Left lung (tissue), 10 donors: Measurements from ENCODE around the gene PTGDR. TPM values are rescaled to one million over a fixed set of nuclear protein-coding genes. Genes with fewer than 3 reads are reported as not detected.

ENCODE experiments used
- ATAC-seq: fragments of 200-7000 bp; cut with Tn5 transposase; one replicate; pipeline ENCODE4 v1.9.1; 2020; ENCODE audit warnings: moderate library complexity
- DNase-seq, 4 donors: peaks; one replicate each; pipeline ENCODE4 v3.0.0-alpha.2; 2013 to 2020
- H3K27ac ChIP-seq, 2 donors: fragments of 200-600 bp; sonication (generic) in 1 of 2; one replicate each; pipeline versions ENCODE4 v1.5.0 to v1.8.0; 2020 to 2021
- H3K27me3 ChIP-seq, 2 donors: fragments of 200-600 bp; sonication (generic) in 1 of 2; one replicate each; pipeline versions ENCODE4 v1.5.0 to v1.8.0; 2020 to 2021
- H3K36me3 ChIP-seq, 2 donors: fragments of 200-600 bp; sonication (generic) in 1 of 2; one replicate each; pipeline versions ENCODE4 v1.5.0 to v1.8.0; 2020 to 2021
- H3K4me1 ChIP-seq, 2 donors: fragments of 200-600 bp; one replicate each; pipeline ENCODE4 v1.8.0; 2021
- H3K4me3 ChIP-seq, 2 donors: fragments of 200-600 bp; sonication (generic) in 1 of 2; one replicate each; pipeline versions ENCODE4 v1.5.0 to v1.8.0; 2020 to 2021; ENCODE audit warnings: mild to moderate bottlenecking in 1 of 2
- H3K9me3 ChIP-seq, 2 donors: fragments of 200-600 bp; sonication (generic) in 1 of 2; one replicate each; pipeline versions ENCODE4 v1.5.0 to v1.8.0; 2020 to 2021
- intact Hi-C, 2 donors: fragments of 100-400 bp; cut with DNase I; formaldehyde crosslinking; loops; one replicate each; pipeline versions ENCODE4 v1.11.2 to v1.14.2; 2022
- polyA plus RNA-seq, 6 donors: library from polyadenylated mRNA; unstranded; fragments of 120-200 nt; gene quantifications; one replicate each; pipeline ENCODE4 v1.2.1, GENCODE V29; 2013; ENCODE audit not compliant: insufficient read length in 6 of 6
- total RNA-seq, 2 donors: library from RNA; stranded (reverse); fragmentation: NEBNext Ultra II Directional; extraction: Animal tissue kit (Norgen Biotek cat#: 25700); gene quantifications; one replicate each; pipeline ENCODE4 v1.2.1, GENCODE V29; 2021
- TF ChIP-seq, protein P1 (sequence below), 2 donors: fragments of 200-600 bp; sonication (generic) in 1 of 2; IDR thresholded peaks; one replicate each; pipeline versions ENCODE4 v1.5.0 to v1.8.0; 2021; ENCODE audit warnings: antibody characterized with exemption in 2 of 2
- donor health status: DM: no; HTN: yes; CAD: no.
- donor health status: DM: no; HTN: no; CAD: no.

PTGDR gene
- total and polyA plus RNA-seq, 8 donors: 0.11 to 0.97 (median 0.38) TPM

DNA sequence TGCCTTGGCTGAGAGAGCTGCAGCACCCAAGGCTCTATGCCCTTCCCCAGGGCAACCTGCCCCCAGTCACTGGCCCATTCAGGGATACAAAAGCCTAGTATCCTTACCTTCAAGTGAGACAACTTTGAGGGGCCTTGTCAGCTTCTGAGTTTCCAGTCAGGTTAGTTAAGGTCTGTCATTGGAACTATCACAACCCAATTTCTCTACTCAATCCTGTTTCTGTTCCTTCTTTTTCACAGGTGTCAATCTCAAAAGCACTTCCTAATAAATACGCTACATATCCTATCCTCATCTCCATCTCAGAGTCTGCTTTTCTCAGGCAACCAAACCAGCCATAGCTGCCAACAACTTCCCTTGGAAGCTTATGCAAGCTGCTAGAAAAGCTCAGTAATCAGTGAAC lies 4.9 kb upstream of the PTGDR start:
- Histone ChIP-seq H3K4me1 (peaks cover 0 to 13% of the 10 kb centered on the region in 2 donors), H3K36me3 (no peaks in the 10 kb centered on the region), H3K4me3 (no peak overlapping the region), H3K27ac (no peak overlapping the region), H3K9me3 (no peaks in the 10 kb centered on the region), H3K27me3 (peaks cover 12 to 17% of the 10 kb centered on the region in 2 donors)
- ATAC-seq (no peak), DNase-seq (no peak)
- intact Hi-C loops: no loop called here
- TF ChIP-seq, protein P1, sequence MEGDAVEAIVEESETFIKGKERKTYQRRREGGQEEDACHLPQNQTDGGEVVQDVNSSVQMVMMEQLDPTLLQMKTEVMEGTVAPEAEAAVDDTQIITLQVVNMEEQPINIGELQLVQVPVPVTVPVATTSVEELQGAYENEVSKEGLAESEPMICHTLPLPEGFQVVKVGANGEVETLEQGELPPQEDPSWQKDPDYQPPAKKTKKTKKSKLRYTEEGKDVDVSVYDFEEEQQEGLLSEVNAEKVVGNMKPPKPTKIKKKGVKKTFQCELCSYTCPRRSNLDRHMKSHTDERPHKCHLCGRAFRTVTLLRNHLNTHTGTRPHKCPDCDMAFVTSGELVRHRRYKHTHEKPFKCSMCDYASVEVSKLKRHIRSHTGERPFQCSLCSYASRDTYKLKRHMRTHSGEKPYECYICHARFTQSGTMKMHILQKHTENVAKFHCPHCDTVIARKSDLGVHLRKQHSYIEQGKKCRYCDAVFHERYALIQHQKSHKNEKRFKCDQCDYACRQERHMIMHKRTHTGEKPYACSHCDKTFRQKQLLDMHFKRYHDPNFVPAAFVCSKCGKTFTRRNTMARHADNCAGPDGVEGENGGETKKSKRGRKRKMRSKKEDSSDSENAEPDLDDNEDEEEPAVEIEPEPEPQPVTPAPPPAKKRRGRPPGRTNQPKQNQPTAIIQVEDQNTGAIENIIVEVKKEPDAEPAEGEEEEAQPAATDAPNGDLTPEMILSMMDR (IDR thresholded peaks at IDR 0.05): no peak

DNA sequence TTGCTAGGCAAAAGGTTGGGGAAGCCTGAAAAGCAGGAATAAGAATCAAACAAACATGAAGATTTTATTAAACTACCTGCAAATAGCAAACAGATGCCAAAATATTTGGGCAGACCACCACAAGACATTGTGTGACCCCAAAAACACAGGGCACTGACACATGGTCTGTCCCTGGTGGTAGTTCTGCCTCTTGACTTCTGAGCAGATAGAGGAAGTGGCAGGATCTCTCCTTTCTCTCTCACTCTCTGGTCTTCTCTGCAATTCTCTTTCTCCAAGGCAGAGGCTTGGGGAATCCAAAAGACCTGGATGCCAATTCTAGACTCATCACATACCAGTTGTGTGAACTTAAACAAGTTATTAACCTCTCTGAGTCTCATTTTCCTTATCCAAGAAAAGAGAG lies 4.3 kb upstream of the PTGDR start:
- intact Hi-C loops: no loop called here
- H3K4me3 ChIP-seq: no peak overlapping the region
- H3K27me3 ChIP-seq: peaks cover 18 to 23% of the 10 kb centered on the region in 2 donors
- TF ChIP-seq, protein P1 (IDR thresholded peaks at IDR 0.05): no peak
- H3K9me3 ChIP-seq: no peaks in the 10 kb centered on the region
- no peak for DNase-seq
- H3K36me3 ChIP-seq: no peaks in the 10 kb centered on the region
- H3K4me1 ChIP-seq: peaks cover 0 to 19% of the 10 kb centered on the region in 2 donors
- H3K27ac ChIP-seq: no peak overlapping the region
- no peak for ATAC-seq

DNA sequence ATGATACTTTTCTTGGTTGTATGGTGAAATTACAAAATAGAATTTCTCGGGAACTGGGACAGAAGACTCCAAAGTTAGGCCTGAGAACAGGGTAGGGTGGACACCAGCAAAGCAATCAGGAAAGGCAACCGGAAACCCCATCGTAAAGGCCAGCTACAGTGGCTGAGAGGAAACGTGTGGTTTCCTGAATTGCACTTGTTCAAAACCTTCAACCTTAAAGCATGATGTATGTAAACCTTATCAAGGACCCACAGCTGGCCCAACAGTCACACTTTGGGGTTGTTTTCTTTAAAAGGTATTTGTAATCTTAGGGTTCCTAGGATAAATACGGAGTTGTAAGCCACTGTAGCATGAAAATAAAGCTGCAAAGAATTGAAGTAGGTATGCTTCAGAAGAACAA lies 2.2 kb upstream of the PTGDR start:
- Histone ChIP-seq H3K4me3 (no peak overlapping the region), H3K36me3 (no peaks in the 10 kb centered on the region), H3K27me3 (peaks cover 36 to 44% of the 10 kb centered on the region in 2 donors), H3K27ac (peak overlapping the region in 1 of 2 donors; percentile 14), H3K9me3 (no peaks in the 10 kb centered on the region), H3K4me1 (peaks cover 0 to 26% of the 10 kb centered on the region in 2 donors)
- TF ChIP-seq, protein P1 (IDR thresholded peaks at IDR 0.05): no peak
- ATAC-seq: no peak
- no peak for DNase-seq
- intact Hi-C loops: no loop called here

DNA sequence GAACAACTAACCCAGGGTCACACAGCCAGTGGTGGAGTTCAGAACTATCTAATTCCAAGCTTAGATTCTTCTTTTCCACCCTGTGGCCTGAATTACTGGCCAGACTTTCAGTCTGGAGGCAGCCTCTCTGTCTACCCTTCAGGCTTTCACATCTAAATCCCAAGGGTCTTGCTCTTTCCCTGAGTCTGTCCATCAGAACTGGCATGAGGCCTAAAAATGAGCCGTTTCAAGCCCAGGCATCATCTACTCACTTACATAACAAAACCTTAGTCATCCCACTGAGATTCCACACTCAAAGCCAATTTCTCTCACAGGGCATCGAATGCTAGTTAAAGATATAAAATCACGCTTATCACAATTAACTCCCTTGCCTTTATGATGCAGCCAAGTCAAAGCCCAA lies 1.3 kb upstream of the PTGDR start:
- H3K27me3 ChIP-seq: peaks cover 37 to 50% of the 10 kb centered on the region in 2 donors
- ATAC-seq (no peak), DNase-seq (no peak)

DNA sequence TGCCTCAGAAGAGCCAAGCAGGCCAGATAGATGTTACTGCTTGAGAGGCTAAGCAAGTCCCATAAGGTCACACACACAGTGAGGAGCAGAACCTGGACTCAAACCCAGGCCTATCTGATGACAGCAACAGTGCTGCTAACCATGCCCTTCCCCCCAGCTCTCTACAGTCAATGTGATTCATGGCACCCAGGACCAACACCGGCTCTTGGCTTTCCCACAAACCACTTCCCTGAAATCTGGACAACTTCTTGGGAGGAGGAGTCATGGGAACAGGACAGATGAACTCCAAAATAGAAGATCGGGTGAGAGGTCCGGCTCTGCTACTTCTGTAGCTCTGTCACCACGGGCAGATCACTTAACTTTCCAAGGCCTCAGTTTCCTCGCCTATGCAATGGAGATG lies 716 bp upstream of the PTGDR start:
- DNase-seq (no peak), ATAC-seq (no peak)
- Histone ChIP-seq H3K4me3 (no peak overlapping the region), H3K27me3 (peaks cover 39 to 50% of the 10 kb centered on the region in 2 donors), H3K9me3 (no peaks in the 10 kb centered on the region), H3K4me1 (peaks cover 0 to 26% of the 10 kb centered on the region in 2 donors), H3K36me3 (no peaks in the 10 kb centered on the region), H3K27ac (no peak overlapping the region)
- intact Hi-C loops: no loop called here
- TF ChIP-seq, protein P1 (IDR thresholded peaks at IDR 0.05): no peak

More for the DNA sequence above, 1.3 kb upstream of the PTGDR start:
- intact Hi-C loops: no loop called here
- no peaks in the 10 kb centered on the region for H3K36me3 ChIP-seq
- H3K9me3 ChIP-seq: no peaks in the 10 kb centered on the region
- no peak overlapping the region for H3K4me3 ChIP-seq
- peaks cover 0 to 26% of the 10 kb centered on the region in 2 donors for H3K4me1 ChIP-seq
- no peak overlapping the region for H3K27ac ChIP-seq
- TF ChIP-seq, protein P1 (IDR thresholded peaks at IDR 0.05): no peak
